ENCODE measurements around the gene ZNF598.

Gene ZNF598

GRCh38 chr16:2008009-2008526, 1.6 kb downstream of the ZNF598 start:
- Histone ChIP-seq H4K20me1 (ENCODE audit: insufficient read depth, low read length) (peaks cover 63% of the 10 kb centered on the region), H2AFZ (ENCODE audit: low read depth, low read length) (no peak overlapping the region), H3K36me3 (ENCODE audit: insufficient read depth, low read length) (peaks cover 49% of the 10 kb centered on the region), H3K4me3 (ENCODE audit: low read depth in 1 of 2, low read length in 2 of 2) (peak overlapping the region; percentile 70 to 97; a peak in 3 of 4 replicates), H3K79me2 (ENCODE audit: insufficient read depth, low read length) (peaks cover 75% of the 10 kb centered on the region), H3K27ac (ENCODE audit: low read length) (peak overlapping the region; percentile 80), H3K27me3 (ENCODE audit: insufficient read depth, low read length, poor library complexity) (no peaks in the 10 kb centered on the region), H3K9ac (ENCODE audit: low read depth, low read length) (peak overlapping the region; percentile 95), H3K4me1 (ENCODE audit: insufficient read depth, low read length) (peaks cover 45% of the 10 kb centered on the region), H3K9me3 (ENCODE audit: insufficient read depth, low read length, severe bottlenecking) (no peaks in the 10 kb centered on the region), H3K4me2 (ENCODE audit: insufficient read depth, low read length) (peak overlapping the region; percentile 89)
- TF ChIP-seq EZH2 (IDR thresholded peaks at IDR 0.05; ENCODE audit: borderline replicate concordance, low read depth, low read length, severe bottlenecking), result no peak
- DNase-seq (peak; percentile 67), ATAC-seq (ENCODE audit: insufficient read depth, low read depth) (peak; percentile 32)

DNA sequence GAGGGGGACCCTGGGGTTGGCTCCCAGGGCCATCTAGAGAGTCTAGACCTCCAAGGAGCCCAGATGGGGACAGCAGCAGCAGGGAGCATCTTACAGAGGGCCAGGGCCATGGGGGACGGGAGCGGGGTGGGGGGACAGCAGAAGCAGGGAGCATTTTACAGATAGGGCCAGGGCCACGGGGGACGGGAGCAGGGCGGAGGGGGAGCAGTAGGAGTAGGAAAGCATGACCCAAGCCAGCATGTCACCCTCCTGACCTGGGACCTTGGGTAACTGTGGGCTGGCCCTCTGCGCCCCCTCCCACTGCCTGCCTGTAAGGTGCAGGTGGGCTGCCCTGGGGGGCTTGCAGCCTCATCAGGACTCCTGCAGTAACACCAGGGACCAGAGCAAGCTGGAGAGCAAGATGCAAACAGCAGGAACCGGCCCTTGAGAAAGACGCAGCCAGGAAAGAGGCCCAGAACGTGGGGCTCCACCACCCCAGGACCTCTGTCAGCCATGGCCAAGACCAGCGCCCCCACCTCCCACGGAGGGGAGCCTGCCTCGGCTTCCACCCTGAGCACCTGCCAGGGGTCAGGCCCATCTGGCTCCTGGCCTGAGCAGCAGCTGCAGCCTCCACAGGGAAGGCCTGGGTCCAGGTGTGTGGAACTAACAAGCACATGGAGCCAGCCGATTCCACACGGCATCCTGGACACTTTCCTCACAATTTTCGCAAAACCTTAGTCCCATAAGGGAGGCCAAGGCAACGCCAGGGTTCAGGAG, 2.4 kb downstream of the ZNF598 start:
- Histone ChIP-seq H3K36me3 (ENCODE audit: insufficient read depth, low read length) (peaks cover 57% of the 10 kb centered on the region), H3K9me3 (ENCODE audit: insufficient read depth, low read length, severe bottlenecking) (no peaks in the 10 kb centered on the region), H3K27me3 (ENCODE audit: insufficient read depth, low read length, poor library complexity) (no peaks in the 10 kb centered on the region), H3K27ac (ENCODE audit: low read length) (peak overlapping the region; percentile 19; the same call in 1 of the 2 replicates), H3K79me2 (ENCODE audit: insufficient read depth, low read length) (peaks cover 75% of the 10 kb centered on the region), H2AFZ (ENCODE audit: low read depth, low read length) (no peak overlapping the region), H4K20me1 (ENCODE audit: insufficient read depth, low read length) (peaks cover 68% of the 10 kb centered on the region), H3K4me3 (ENCODE audit: low read depth in 1 of 2, low read length in 2 of 2) (peak overlapping the region in 1 of 2 experiments; percentile 70; a peak in 2 of 4 replicates), H3K9ac (ENCODE audit: low read depth, low read length) (peak overlapping the region; percentile 95), H3K4me2 (ENCODE audit: insufficient read depth, low read length) (peak overlapping the region; percentile 89), H3K4me1 (ENCODE audit: insufficient read depth, low read length) (peaks cover 45% of the 10 kb centered on the region)
- ATAC-seq (ENCODE audit: insufficient read depth, low read depth) (no peak), DNase-seq (no peak)
- no peak for TF ChIP-seq CTCF (IDR thresholded peaks at IDR 0.05; ENCODE audit: borderline replicate concordance, extremely low read depth, low read length, poor library complexity, severe bottlenecking)
- no peak for TF ChIP-seq EZH2 (IDR thresholded peaks at IDR 0.05; ENCODE audit: borderline replicate concordance, low read depth, low read length, severe bottlenecking)

DNA sequence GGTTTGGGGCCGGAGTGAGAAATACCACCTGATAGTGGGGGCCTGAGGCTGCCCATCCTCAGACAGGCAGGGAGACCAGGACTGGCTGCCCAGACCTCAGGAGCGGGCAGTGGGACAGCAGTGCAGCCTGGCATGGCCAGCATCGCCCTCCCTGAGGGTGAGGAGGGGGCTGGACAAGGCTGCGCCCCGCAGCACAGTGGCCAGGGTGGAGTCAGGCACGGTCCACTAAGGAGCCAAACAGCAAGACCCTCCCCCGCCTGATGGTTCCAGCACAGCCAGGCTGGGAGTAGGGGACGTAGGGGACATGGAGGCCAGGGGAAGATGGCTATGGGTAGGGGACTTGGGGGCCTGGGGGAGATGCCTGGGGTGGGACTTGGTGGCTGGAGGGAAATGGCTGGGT, 3.3 kb downstream of the ZNF598 start:
- Histone ChIP-seq H3K36me3 (ENCODE audit: insufficient read depth, low read length) (peaks cover 66% of the 10 kb centered on the region), H3K4me3 (ENCODE audit: low read depth in 1 of 2, low read length in 2 of 2) (no peak overlapping the region), H3K4me2 (ENCODE audit: insufficient read depth, low read length) (peak overlapping the region; percentile 89; the same call in 1 of the 2 replicates), H3K4me1 (ENCODE audit: insufficient read depth, low read length) (peaks cover 45% of the 10 kb centered on the region), H4K20me1 (ENCODE audit: insufficient read depth, low read length) (peaks cover 74% of the 10 kb centered on the region), H3K79me2 (ENCODE audit: insufficient read depth, low read length) (peaks cover 75% of the 10 kb centered on the region), H3K27me3 (ENCODE audit: insufficient read depth, low read length, poor library complexity) (no peaks in the 10 kb centered on the region), H3K9ac (ENCODE audit: low read depth, low read length) (no peak overlapping the region), H3K27ac (ENCODE audit: low read length) (no peak overlapping the region), H3K9me3 (ENCODE audit: insufficient read depth, low read length, severe bottlenecking) (no peaks in the 10 kb centered on the region), H2AFZ (ENCODE audit: low read depth, low read length) (no peak overlapping the region)
- DNase-seq (no peak), ATAC-seq (ENCODE audit: insufficient read depth, low read depth) (no peak)
- no peak for TF ChIP-seq CTCF (IDR thresholded peaks at IDR 0.05; ENCODE audit: borderline replicate concordance, extremely low read depth, low read length, poor library complexity, severe bottlenecking)
- TF ChIP-seq EZH2 (IDR thresholded peaks at IDR 0.05; ENCODE audit: borderline replicate concordance, low read depth, low read length, severe bottlenecking), result no peak

DNA sequence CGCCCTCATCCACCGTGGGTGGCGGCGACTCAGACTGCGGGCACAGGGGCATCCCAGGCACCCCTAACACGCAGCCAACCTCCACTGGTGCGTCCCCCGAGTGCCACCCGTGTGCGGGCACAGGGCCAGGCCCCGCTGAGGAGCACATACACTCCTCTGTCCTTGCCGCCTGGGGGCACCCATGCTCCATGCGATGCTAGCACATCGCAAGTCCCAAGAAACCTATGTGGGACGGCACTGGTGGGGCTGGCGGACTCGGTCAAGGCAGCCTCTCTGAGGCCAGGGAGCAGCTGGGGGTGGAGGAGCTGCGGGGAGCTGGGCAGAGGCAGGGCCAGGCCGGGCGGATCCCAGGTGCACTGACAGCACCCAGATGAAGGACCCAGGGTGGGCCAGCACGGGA, 4.0 kb downstream of the ZNF598 start:
- Histone ChIP-seq H3K4me2 (ENCODE audit: insufficient read depth, low read length) (no peak overlapping the region), H2AFZ (ENCODE audit: low read depth, low read length) (no peak overlapping the region), H3K9me3 (ENCODE audit: insufficient read depth, low read length, severe bottlenecking) (no peaks in the 10 kb centered on the region), H3K4me1 (ENCODE audit: insufficient read depth, low read length) (peaks cover 42% of the 10 kb centered on the region), H4K20me1 (ENCODE audit: insufficient read depth, low read length) (peaks cover 74% of the 10 kb centered on the region), H3K27ac (ENCODE audit: low read length) (no peak overlapping the region), H3K27me3 (ENCODE audit: insufficient read depth, low read length, poor library complexity) (no peaks in the 10 kb centered on the region), H3K36me3 (ENCODE audit: insufficient read depth, low read length) (peaks cover 73% of the 10 kb centered on the region), H3K79me2 (ENCODE audit: insufficient read depth, low read length) (peaks cover 72% of the 10 kb centered on the region), H3K9ac (ENCODE audit: low read depth, low read length) (no peak overlapping the region), H3K4me3 (ENCODE audit: low read depth in 1 of 2, low read length in 2 of 2) (no peak overlapping the region)
- DNase-seq (no peak), ATAC-seq (ENCODE audit: insufficient read depth, low read depth) (no peak)
- no peak for TF ChIP-seq EZH2 (IDR thresholded peaks at IDR 0.05; ENCODE audit: borderline replicate concordance, low read depth, low read length, severe bottlenecking)
- TF ChIP-seq CTCF (IDR thresholded peaks at IDR 0.05; ENCODE audit: borderline replicate concordance, extremely low read depth, low read length, poor library complexity, severe bottlenecking), result no peak

All from DND-41 (cell line).